Astrocyte (in vitro differentiated cells and primary cell): ENCODE results near the gene ZNF415. TPM values are rescaled to one million over a fixed set of nuclear protein-coding genes. Genes with fewer than 3 reads are reported as not detected.

ENCODE experiments used
- DNase-seq: peaks from one replicate; pipeline ENCODE4 v3.0.0-alpha.2; 2010; ENCODE audit warnings: low read depth
- FAIRE-seq: peaks from 2 replicates; lab custom pipeline; 2011; peaks lifted over from hg19 to GRCh38; lab: Jason Lieb, UNC
- H2AFZ ChIP-seq: 2 replicates; pipeline ENCODE4 v1.6.0; 2012; ENCODE audit warnings: low read depth, low read length, inconsistent platforms
- H3K27ac ChIP-seq: 2 replicates; pipeline ENCODE4 v1.5.1; 2011; ENCODE audit warnings: low read depth, low read length, inconsistent platforms
- H3K27me3 ChIP-seq: 2 replicates; pipeline ENCODE4 v1.6.0; 2011; ENCODE audit warnings: low read length, inconsistent platforms; ENCODE audit not compliant: insufficient read depth
- H3K36me3 ChIP-seq: 2 replicates; pipeline ENCODE4 v1.5.1; 2011; ENCODE audit warnings: low read length, inconsistent platforms; ENCODE audit not compliant: insufficient read depth
- H3K4me1 ChIP-seq: 2 replicates; pipeline ENCODE4 v1.5.1; 2011; ENCODE audit warnings: low read length, inconsistent platforms; ENCODE audit not compliant: insufficient read depth
- H3K4me2 ChIP-seq: 2 replicates; pipeline ENCODE4 v1.6.0; 2012; ENCODE audit warnings: low read length, inconsistent platforms
- H3K4me3 ChIP-seq: 2 replicates; pipeline ENCODE4 v1.5.1; 2011; ENCODE audit warnings: low read depth, mild to moderate bottlenecking, low read length, inconsistent platforms; ENCODE audit not compliant: insufficient read depth
- H3K79me2 ChIP-seq: 2 replicates; pipeline ENCODE4 v1.6.0; 2012; ENCODE audit warnings: mild to moderate bottlenecking, low read length, inconsistent platforms; ENCODE audit not compliant: insufficient read depth
- H3K9ac ChIP-seq: 2 replicates; pipeline ENCODE4 v1.6.0; 2012; ENCODE audit warnings: mild to moderate bottlenecking, low read length, inconsistent platforms
- H3K9me3 ChIP-seq: 2 replicates; pipeline ENCODE4 v1.5.1; 2012; ENCODE audit warnings: low read depth, mild to moderate bottlenecking, low read length, inconsistent platforms; ENCODE audit not compliant: insufficient read depth
- H4K20me1 ChIP-seq: 2 replicates; pipeline ENCODE4 v1.6.0; 2012; ENCODE audit warnings: low read length, inconsistent platforms; ENCODE audit not compliant: insufficient read depth
- H3K27ac Mint-ChIP-seq: one replicate; pipeline ENCODE4 v1.8.0; 2021; ENCODE audit warnings: mild to moderate bottlenecking, mixed read lengths; ENCODE audit not compliant: unreplicated experiment
- H3K27me3 Mint-ChIP-seq: one replicate; pipeline ENCODE4 v1.8.0; 2021; ENCODE audit warnings: low read depth, mixed read lengths; ENCODE audit not compliant: unreplicated experiment
- H3K36me3 Mint-ChIP-seq: one replicate; pipeline ENCODE4 v1.8.0; 2021; ENCODE audit warnings: low read depth, mixed read lengths; ENCODE audit not compliant: unreplicated experiment
- H3K4me1 Mint-ChIP-seq: one replicate; pipeline ENCODE4 v1.8.0; 2021; ENCODE audit warnings: low read depth, mixed read lengths; ENCODE audit not compliant: unreplicated experiment
- H3K4me3 Mint-ChIP-seq: one replicate; pipeline ENCODE4 v1.8.0; 2021; ENCODE audit warnings: mild to moderate bottlenecking, moderate library complexity, mixed read lengths; ENCODE audit not compliant: unreplicated experiment
- H3K9me3 Mint-ChIP-seq: one replicate; pipeline ENCODE4 v1.8.0; 2021; ENCODE audit warnings: mild to moderate bottlenecking, mixed read lengths; ENCODE audit not compliant: unreplicated experiment
- EZH2 ChIP-seq: IDR thresholded peaks from 2 replicates; pipeline ENCODE4 v1.6.1; 2012; ENCODE audit warnings: mild to moderate bottlenecking, low read length, inconsistent platforms; ENCODE audit not compliant: insufficient read depth
- total RNA-seq: library from RNA; stranded (reverse); gene quantifications from 2 replicates; pipeline ENCODE4 v1.2.1, GENCODE V29; 2021
- TF ChIP-seq, protein P1 (sequence below): IDR thresholded peaks from 2 replicates; pipeline ENCODE4 v1.5.1; 2011; ENCODE audit warnings: low read depth, mild to moderate bottlenecking, inconsistent platforms, low read length, moderate library complexity; ENCODE audit not compliant: insufficient read depth

ZNF415 gene
- total RNA-seq, 1 donor from 2014 or later, result 8.7 TPM

DNA sequence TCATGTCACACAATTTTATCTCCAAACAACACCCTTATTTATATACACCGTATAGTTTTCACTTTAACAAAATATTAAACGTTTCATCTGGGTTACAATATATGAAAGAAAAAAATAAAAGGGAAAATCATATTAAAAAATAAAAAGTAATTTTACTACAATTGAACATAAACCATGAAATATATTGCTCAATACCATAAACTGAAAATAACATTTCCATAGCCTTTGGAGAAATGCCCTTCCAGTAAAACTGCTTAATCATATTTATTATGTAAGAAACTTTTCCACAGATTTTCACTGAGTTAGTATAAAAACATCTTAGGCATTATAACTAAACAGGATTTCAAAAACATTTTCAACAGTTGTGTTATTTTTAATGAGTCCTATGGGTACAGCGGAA lies 27.6 kb upstream of the ZNF415 start:
- Histone ChIP-seq H3K4me1 (peaks cover 8% of the 10 kb centered on the region), H3K36me3 (peaks cover 2% of the 10 kb centered on the region), H3K27me3 (no peaks in the 10 kb centered on the region), H3K9ac (no peak overlapping the region), H3K4me3 (no peak overlapping the region), H4K20me1 (peaks cover 10% of the 10 kb centered on the region), H2AFZ (no peak overlapping the region), H3K4me2 (no peak overlapping the region), H3K79me2 (peaks cover 8% of the 10 kb centered on the region), H3K27ac (no peak overlapping the region), H3K9me3 (peaks cover 16% of the 10 kb centered on the region)
- no peak for FAIRE-seq
- no peak overlapping the region for H3K4me3 Mint-ChIP-seq
- no peak for DNase-seq
- H3K9me3 Mint-ChIP-seq, result peaks cover 52% of the 10 kb centered on the region
- TF ChIP-seq, protein P1, sequence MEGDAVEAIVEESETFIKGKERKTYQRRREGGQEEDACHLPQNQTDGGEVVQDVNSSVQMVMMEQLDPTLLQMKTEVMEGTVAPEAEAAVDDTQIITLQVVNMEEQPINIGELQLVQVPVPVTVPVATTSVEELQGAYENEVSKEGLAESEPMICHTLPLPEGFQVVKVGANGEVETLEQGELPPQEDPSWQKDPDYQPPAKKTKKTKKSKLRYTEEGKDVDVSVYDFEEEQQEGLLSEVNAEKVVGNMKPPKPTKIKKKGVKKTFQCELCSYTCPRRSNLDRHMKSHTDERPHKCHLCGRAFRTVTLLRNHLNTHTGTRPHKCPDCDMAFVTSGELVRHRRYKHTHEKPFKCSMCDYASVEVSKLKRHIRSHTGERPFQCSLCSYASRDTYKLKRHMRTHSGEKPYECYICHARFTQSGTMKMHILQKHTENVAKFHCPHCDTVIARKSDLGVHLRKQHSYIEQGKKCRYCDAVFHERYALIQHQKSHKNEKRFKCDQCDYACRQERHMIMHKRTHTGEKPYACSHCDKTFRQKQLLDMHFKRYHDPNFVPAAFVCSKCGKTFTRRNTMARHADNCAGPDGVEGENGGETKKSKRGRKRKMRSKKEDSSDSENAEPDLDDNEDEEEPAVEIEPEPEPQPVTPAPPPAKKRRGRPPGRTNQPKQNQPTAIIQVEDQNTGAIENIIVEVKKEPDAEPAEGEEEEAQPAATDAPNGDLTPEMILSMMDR, result no peak
- H3K4me1 Mint-ChIP-seq, result peaks cover 8% of the 10 kb centered on the region
- peaks cover 26% of the 10 kb centered on the region for H3K36me3 Mint-ChIP-seq
- H3K27me3 Mint-ChIP-seq, result no peaks in the 10 kb centered on the region
- no peak overlapping the region for H3K27ac Mint-ChIP-seq

- Mint-ChIP-seq H3K4me1 (peaks cover 8% of the 10 kb centered on the region), H3K36me3 (peaks cover 28% of the 10 kb centered on the region), H3K9me3 (peaks cover 36% of the 10 kb centered on the region), H3K27ac (peak overlapping the region; percentile 26), H3K4me3 (peak overlapping the region; percentile 89), H3K27me3 (no peaks in the 10 kb centered on the region)
- H3K27ac ChIP-seq, result no peak overlapping the region
- peaks cover 2% of the 10 kb centered on the region for H3K36me3 ChIP-seq
- peak overlapping the region; percentile 84 for H3K4me2 ChIP-seq
- H2AFZ ChIP-seq, result peak overlapping the region; percentile 55
- H3K27me3 ChIP-seq, result no peaks in the 10 kb centered on the region
- FAIRE-seq, result no peak
- peaks cover 10% of the 10 kb centered on the region for H4K20me1 ChIP-seq
- peak; percentile 13 for DNase-seq
- H3K9me3 ChIP-seq, result peaks cover 4% of the 10 kb centered on the region
- peaks cover 14% of the 10 kb centered on the region for H3K79me2 ChIP-seq
- TF ChIP-seq EZH2, result no peak
- TF ChIP-seq, protein P1, result no peak
- H3K9ac ChIP-seq, result peak overlapping the region; percentile 75
- peaks cover 8% of the 10 kb centered on the region for H3K4me1 ChIP-seq
- H3K4me3 ChIP-seq, result peak overlapping the region; percentile 73
Observed at GRCh38 chr19:53158119-53158656, 25.5 kb upstream of the ZNF415 start.

DNA sequence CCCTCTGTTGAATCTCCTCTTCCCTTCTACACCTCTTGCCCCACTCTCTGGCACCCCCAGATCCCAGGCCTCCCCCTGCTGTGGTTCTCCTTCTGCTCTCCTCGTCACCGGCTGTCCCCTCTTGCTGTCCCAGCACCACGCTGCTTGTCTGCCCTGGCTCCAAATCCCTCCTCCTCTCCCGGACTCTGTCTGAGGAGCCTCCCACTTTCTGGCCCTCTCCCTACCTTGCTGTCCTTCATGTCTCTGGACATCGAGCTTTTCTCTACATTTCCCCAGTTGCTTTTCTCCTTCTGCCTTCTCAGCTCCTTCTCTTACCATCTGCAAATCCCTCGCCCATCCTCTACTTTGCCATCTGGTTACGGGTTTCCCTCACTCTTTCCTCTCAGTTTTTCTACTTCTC lies 24.9 kb upstream of the ZNF415 start:
- H3K27me3 ChIP-seq, result no peaks in the 10 kb centered on the region
- no peaks in the 10 kb centered on the region for H3K27me3 Mint-ChIP-seq
- peak overlapping the region; percentile 84 for H3K4me2 ChIP-seq
- H3K36me3 ChIP-seq, result peaks cover 2% of the 10 kb centered on the region
- H2AFZ ChIP-seq, result peak overlapping the region; percentile 55
- peak overlapping the region; percentile 75 for H3K9ac ChIP-seq
- peaks cover 32% of the 10 kb centered on the region for H3K36me3 Mint-ChIP-seq
- DNase-seq (peak; percentile 5), FAIRE-seq (no peak)
- H3K4me3 Mint-ChIP-seq, result peak overlapping the region; percentile 89
- H3K9me3 ChIP-seq, result peaks cover 3% of the 10 kb centered on the region
- H3K27ac ChIP-seq, result no peak overlapping the region
- H3K4me3 ChIP-seq, result peak overlapping the region; percentile 73
- peaks cover 8% of the 10 kb centered on the region for H3K4me1 ChIP-seq
- H4K20me1 ChIP-seq, result peaks cover 10% of the 10 kb centered on the region
- no peak for TF ChIP-seq EZH2
- TF ChIP-seq, protein P1, result no peak
- H3K79me2 ChIP-seq, result peaks cover 14% of the 10 kb centered on the region
- H3K27ac Mint-ChIP-seq, result peak overlapping the region; percentile 26
- peaks cover 32% of the 10 kb centered on the region for H3K9me3 Mint-ChIP-seq
- peaks cover 8% of the 10 kb centered on the region for H3K4me1 Mint-ChIP-seq
